HepG2 (cell line): ENCODE measurements around the gene INPP4B. TPM values are rescaled to one million over a fixed set of nuclear protein-coding genes. Genes with fewer than 3 reads are reported as not detected.

ENCODE experiments used
- ADNP ChIP-seq: sonication (generic); formaldehyde crosslinking; IDR thresholded peaks from 2 replicates; pipeline ENCODE4 v1.4.0; 2020; ENCODE audit warnings: missing genetic modification reagents
- HNF4G ChIP-seq, 2 experiments: sonication (generic) in 1 of 2; formaldehyde crosslinking in 1 of 2; IDR thresholded peaks; 2 replicates each; pipeline versions ENCODE4 v1.4.0 to v1.6.1; 2011 to 2020; ENCODE audit warnings: borderline replicate concordance in 2 of 2, low read depth in 2 of 2, mild to moderate bottlenecking in 2 of 2, low read length in 1 of 2, missing genetic modification reagents in 1 of 2, moderate library complexity in 1 of 2
- LCORL ChIP-seq, 2 experiments: fragments of 450-650 bp in 1 of 2; sonication (generic) in 1 of 2; formaldehyde crosslinking in 1 of 2; IDR thresholded peaks; 2 replicates each; pipeline versions ENCODE4 v1.5.0 to v1.6.1; 2017 to 2020; ENCODE audit warnings: antibody characterized with exemption in 1 of 2, missing genetic modification reagents in 1 of 2
- YEATS2 ChIP-seq: sonication (generic); formaldehyde crosslinking; IDR thresholded peaks from 2 replicates; pipeline ENCODE4 v1.4.0; 2020; ENCODE audit warnings: missing genetic modification reagents, borderline replicate concordance
- ZBTB21 ChIP-seq: sonication (generic); formaldehyde crosslinking; IDR thresholded peaks from 2 replicates; pipeline ENCODE4 v1.4.0; 2020; ENCODE audit warnings: missing genetic modification reagents
- ZIK1 ChIP-seq: sonication (generic); formaldehyde crosslinking; IDR thresholded peaks from 2 replicates; pipeline ENCODE4 v1.5.0; 2020; ENCODE audit warnings: mild to moderate bottlenecking, low read depth, missing genetic modification reagents, borderline replicate concordance
- ZMYM4 ChIP-seq: sonication (generic); formaldehyde crosslinking; IDR thresholded peaks from 2 replicates; pipeline ENCODE4 v1.8.1; 2023; ENCODE audit warnings: mild to moderate bottlenecking, missing genetic modification reagents
- polyA plus RNA-seq, 8 experiments: library from polyadenylated mRNA; depleted of rRNA in 3 of 8; stranded (reverse) in 7 of 8; unstranded in 1 of 8; fragments of >200 nt; fragmentation: Illumina TruSeq in 4 of 8; extraction: Trizol in 4 of 8; gene quantifications; 2 replicates each; pipeline versions ENCODE4 v1.2.1 to v1.2.3, GENCODE V29; 2011 to 2016; ENCODE audit warnings: low read depth in 4 of 8, missing spikeins in 1 of 8, mixed read lengths in 1 of 8; ENCODE audit not compliant: insufficient read depth in 1 of 8
- total RNA-seq, 5 experiments: library from RNA; depleted of rRNA; stranded (reverse); fragments of >200 nt; fragmentation: Illumina TruSeq; extraction: Trizol; gene quantifications; 2 replicates each; pipeline ENCODE4 v1.2.3, GENCODE V29; 2016; ENCODE audit warnings: low read depth in 1 of 5
- TF ChIP-seq, protein P1 (sequence below): sonication (generic); formaldehyde crosslinking; IDR thresholded peaks from 2 replicates; pipeline ENCODE4 v1.5.0; 2020; ENCODE audit warnings: mild to moderate bottlenecking, missing genetic modification reagents
- TF ChIP-seq, protein P2 (sequence below), 2 experiments: IDR thresholded peaks; 2 replicates each; pipeline ENCODE4 v1.6.1; 2011 to 2012; ENCODE audit warnings: low read length in 2 of 2, borderline replicate concordance in 1 of 2, low read depth in 1 of 2, mild to moderate bottlenecking in 1 of 2, moderate library complexity in 1 of 2
- TF ChIP-seq, protein P3 (sequence below): sonication (generic); formaldehyde crosslinking; IDR thresholded peaks from 2 replicates; pipeline ENCODE4 v1.4.0; 2020; ENCODE audit warnings: missing genetic modification reagents
- TF ChIP-seq, protein P4 (sequence below): sonication (generic); formaldehyde crosslinking; IDR thresholded peaks from 2 replicates; pipeline ENCODE4 v1.4.0; 2020; ENCODE audit warnings: missing genetic modification reagents
- TF ChIP-seq, protein P5 (sequence below): sonication (generic); formaldehyde crosslinking; IDR thresholded peaks from 2 replicates; pipeline ENCODE4 v1.8.1; 2023; ENCODE audit warnings: missing genetic modification reagents, inconsistent platforms, borderline replicate concordance

INPP4B gene
- total and polyA plus RNA-seq, 2 of the 13 experiments (the other 11 are each of a cell fraction or from before 2014, with no cell fraction given), result not detected

DNA sequence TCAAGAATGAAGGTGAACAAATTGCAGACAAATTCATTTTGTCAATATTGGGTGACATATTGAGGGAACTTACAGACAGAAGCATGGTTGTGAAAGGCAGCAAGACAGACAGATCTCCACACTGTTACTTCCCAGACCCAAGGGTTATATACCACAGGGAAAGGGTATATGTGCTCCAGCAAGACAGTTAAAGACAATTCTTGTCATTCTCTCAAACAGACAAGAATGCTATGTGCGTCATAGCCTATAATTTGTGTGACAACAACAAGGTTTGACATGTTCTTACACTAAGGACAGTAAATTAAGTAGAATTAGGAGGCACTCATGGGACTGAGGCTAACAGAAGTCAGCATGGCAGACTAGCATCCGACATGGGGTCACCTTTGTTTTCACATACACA, 214.3 kb downstream of the INPP4B start (continued):
- TF ChIP-seq, protein P1, sequence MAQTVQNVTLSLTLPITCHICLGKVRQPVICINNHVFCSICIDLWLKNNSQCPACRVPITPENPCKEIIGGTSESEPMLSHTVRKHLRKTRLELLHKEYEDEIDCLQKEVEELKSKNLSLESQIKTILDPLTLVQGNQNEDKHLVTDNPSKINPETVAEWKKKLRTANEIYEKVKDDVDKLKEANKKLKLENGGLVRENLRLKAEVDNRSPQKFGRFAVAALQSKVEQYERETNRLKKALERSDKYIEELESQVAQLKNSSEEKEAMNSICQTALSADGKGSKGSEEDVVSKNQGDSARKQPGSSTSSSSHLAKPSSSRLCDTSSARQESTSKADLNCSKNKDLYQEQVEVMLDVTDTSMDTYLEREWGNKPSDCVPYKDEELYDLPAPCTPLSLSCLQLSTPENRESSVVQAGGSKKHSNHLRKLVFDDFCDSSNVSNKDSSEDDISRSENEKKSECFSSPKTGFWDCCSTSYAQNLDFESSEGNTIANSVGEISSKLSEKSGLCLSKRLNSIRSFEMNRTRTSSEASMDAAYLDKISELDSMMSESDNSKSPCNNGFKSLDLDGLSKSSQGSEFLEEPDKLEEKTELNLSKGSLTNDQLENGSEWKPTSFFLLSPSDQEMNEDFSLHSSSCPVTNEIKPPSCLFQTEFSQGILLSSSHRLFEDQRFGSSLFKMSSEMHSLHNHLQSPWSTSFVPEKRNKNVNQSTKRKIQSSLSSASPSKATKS (CRISPR knock-in tag), result no peak
- TF ChIP-seq LCORL (IDR thresholded peaks at IDR 0.05) (no peak), LCORL (CRISPR knock-in tag; IDR thresholded peaks at IDR 0.05) (no peak), ZMYM4 (no peak), HNF4G (IDR thresholded peaks at IDR 0.05; ENCODE audit: borderline replicate concordance, low read depth, low read length) (no peak), HNF4G (CRISPR knock-in tag; IDR thresholded peaks at IDR 0.05; ENCODE audit: borderline replicate concordance, low read depth) (no peak), ADNP (CRISPR knock-in tag) (no peak), ZIK1 (CRISPR knock-in tag) (no peak), YEATS2 (CRISPR knock-in tag) (no peak), ZBTB21 (CRISPR knock-in tag) (no peak)
- TF ChIP-seq, protein P2, sequence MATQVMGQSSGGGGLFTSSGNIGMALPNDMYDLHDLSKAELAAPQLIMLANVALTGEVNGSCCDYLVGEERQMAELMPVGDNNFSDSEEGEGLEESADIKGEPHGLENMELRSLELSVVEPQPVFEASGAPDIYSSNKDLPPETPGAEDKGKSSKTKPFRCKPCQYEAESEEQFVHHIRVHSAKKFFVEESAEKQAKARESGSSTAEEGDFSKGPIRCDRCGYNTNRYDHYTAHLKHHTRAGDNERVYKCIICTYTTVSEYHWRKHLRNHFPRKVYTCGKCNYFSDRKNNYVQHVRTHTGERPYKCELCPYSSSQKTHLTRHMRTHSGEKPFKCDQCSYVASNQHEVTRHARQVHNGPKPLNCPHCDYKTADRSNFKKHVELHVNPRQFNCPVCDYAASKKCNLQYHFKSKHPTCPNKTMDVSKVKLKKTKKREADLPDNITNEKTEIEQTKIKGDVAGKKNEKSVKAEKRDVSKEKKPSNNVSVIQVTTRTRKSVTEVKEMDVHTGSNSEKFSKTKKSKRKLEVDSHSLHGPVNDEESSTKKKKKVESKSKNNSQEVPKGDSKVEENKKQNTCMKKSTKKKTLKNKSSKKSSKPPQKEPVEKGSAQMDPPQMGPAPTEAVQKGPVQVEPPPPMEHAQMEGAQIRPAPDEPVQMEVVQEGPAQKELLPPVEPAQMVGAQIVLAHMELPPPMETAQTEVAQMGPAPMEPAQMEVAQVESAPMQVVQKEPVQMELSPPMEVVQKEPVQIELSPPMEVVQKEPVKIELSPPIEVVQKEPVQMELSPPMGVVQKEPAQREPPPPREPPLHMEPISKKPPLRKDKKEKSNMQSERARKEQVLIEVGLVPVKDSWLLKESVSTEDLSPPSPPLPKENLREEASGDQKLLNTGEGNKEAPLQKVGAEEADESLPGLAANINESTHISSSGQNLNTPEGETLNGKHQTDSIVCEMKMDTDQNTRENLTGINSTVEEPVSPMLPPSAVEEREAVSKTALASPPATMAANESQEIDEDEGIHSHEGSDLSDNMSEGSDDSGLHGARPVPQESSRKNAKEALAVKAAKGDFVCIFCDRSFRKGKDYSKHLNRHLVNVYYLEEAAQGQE (IDR thresholded peaks at IDR 0.05; ENCODE audit: borderline replicate concordance in 1 of 2, low read depth in 1 of 2, low read length in 2 of 2), result no peak
- TF ChIP-seq, protein P3, sequence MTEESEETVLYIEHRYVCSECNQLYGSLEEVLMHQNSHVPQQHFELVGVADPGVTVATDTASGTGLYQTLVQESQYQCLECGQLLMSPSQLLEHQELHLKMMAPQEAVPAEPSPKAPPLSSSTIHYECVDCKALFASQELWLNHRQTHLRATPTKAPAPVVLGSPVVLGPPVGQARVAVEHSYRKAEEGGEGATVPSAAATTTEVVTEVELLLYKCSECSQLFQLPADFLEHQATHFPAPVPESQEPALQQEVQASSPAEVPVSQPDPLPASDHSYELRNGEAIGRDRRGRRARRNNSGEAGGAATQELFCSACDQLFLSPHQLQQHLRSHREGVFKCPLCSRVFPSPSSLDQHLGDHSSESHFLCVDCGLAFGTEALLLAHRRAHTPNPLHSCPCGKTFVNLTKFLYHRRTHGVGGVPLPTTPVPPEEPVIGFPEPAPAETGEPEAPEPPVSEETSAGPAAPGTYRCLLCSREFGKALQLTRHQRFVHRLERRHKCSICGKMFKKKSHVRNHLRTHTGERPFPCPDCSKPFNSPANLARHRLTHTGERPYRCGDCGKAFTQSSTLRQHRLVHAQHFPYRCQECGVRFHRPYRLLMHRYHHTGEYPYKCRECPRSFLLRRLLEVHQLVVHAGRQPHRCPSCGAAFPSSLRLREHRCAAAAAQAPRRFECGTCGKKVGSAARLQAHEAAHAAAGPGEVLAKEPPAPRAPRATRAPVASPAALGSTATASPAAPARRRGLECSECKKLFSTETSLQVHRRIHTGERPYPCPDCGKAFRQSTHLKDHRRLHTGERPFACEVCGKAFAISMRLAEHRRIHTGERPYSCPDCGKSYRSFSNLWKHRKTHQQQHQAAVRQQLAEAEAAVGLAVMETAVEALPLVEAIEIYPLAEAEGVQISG (CRISPR knock-in tag), result no peak
- TF ChIP-seq, protein P4, sequence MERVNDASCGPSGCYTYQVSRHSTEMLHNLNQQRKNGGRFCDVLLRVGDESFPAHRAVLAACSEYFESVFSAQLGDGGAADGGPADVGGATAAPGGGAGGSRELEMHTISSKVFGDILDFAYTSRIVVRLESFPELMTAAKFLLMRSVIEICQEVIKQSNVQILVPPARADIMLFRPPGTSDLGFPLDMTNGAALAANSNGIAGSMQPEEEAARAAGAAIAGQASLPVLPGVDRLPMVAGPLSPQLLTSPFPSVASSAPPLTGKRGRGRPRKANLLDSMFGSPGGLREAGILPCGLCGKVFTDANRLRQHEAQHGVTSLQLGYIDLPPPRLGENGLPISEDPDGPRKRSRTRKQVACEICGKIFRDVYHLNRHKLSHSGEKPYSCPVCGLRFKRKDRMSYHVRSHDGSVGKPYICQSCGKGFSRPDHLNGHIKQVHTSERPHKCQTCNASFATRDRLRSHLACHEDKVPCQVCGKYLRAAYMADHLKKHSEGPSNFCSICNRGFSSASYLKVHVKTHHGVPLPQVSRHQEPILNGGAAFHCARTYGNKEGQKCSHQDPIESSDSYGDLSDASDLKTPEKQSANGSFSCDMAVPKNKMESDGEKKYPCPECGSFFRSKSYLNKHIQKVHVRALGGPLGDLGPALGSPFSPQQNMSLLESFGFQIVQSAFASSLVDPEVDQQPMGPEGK, result no peak
- TF ChIP-seq, protein P5, sequence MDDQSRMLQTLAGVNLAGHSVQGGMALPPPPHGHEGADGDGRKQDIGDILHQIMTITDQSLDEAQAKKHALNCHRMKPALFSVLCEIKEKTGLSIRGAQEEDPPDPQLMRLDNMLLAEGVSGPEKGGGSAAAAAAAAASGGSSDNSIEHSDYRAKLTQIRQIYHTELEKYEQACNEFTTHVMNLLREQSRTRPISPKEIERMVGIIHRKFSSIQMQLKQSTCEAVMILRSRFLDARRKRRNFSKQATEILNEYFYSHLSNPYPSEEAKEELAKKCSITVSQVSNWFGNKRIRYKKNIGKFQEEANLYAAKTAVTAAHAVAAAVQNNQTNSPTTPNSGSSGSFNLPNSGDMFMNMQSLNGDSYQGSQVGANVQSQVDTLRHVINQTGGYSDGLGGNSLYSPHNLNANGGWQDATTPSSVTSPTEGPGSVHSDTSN (CRISPR knock-in tag), result no peak
